ENCODE data around the gene IRS1. TPM values are rescaled to one million over a fixed set of nuclear protein-coding genes. Genes with fewer than 3 reads are reported as not detected.
A peak's percentile ranks its signal among the peaks of the same experiment; 100 is the strongest.
"Not testable (repeated sequence)": the region's sequence is repeated elsewhere in the genome, so short reads cannot be mapped to it uniquely, and the experiment has no call there.

Gene IRS1
- polyA plus RNA-seq: 1 to 10 TPM; 1.6 to 3.7 TPM

DNA sequence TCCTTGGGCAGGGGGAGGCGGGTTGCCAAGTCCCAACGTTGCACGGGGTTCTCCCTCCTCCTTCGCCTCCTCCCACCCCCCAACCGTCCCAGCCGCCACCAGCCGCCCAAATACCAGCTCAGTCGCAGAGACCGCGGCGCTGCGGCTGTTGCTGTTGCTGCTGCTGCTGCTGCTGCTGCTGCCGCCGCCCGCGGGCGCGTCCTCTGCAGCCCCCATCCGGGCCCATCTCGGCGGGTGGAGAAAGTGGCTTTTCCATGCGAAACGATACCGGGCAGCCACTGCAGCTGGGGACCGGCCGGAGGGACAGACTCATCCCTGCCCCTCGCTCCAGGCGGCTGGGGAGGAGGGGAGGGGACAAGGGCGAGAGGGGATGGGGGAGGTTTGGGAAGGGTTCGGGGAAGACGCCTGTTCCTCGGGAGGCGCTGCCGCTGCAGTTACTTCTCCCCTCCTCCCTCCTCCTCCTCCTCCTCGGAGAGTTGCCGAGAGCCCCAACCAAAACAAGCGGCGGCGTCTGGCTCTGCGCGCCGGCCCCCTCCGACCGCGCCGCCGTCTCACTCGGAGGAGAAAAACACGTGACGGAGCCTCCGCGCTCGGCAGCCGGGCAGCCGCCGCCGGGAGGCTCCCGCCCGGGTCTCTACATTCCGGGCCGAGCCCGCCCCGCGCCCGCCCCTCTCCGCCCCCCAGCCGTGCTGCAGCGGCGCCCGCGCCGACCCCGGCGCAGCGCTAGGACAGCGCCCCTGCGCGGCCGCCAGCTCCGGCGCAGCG, at the start of gene IRS1:
Gene IRS1 (minus strand): TSS at position 610 of the 765 bp plus-strand sequence. CDS start 1,082 bp downstream, outside the sequence.
- peaks cover 0 to 4% of the 10 kb centered on the region in 2 donors for H3K9me3 ChIP-seq (ENCODE audit: control insufficient read depth in 2 of 2, insufficient read depth in 1 of 2, low read depth in 1 of 2, low read length in 1 of 2)
- peak within 1 kb of the TSS; percentile 59 to 70 for H3K4me3 ChIP-seq (ENCODE audit: low read depth in 1 of 2, low read length in 2 of 2)
- H3K36me3 ChIP-seq (ENCODE audit: control insufficient read depth in 2 of 2, insufficient read depth in 2 of 2, low read length in 1 of 2): no peaks in the 10 kb centered on the region
- H3K27me3 ChIP-seq (ENCODE audit: control insufficient read depth in 1 of 2, insufficient read depth in 2 of 2, low read length in 2 of 2): no peaks in the 10 kb centered on the region
- 0 to 1% methylated on average over 32 to 82 of the region's 82 CpGs for WGBS, 2 donors
- peak within 1 kb of the TSS; percentile 75 to 76 for H3K27ac ChIP-seq (ENCODE audit: low read depth in 2 of 2, low read length in 1 of 2)
- H3K4me1 ChIP-seq (ENCODE audit: control insufficient read depth in 2 of 2, insufficient read depth in 2 of 2, low read length in 1 of 2): peaks cover 7 to 23% of the 10 kb centered on the region in 2 donors

DNA sequence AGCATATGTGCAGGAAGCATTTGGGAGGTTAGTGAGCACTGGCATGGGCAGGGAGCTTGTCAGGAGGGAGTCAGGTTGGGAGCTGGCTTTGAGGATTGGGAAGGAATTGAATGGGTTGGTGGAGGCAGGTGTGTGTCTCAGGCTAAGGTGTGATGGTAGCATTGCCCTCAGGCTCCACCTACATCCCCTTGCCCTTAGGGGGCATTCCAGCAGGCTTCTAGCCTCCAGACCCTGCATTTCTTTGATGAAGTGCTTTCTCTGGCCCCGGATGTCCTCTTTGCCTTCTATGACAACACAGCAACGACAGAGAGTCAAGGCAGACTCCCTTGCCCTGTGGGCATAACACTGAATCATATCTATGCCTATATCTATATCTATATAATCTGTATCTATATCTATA, 49.7 kb upstream of the IRS1 start:
- 71 to 90% methylated on average over 2 of the region's 2 CpGs for WGBS, 2 donors
- H3K4me1 ChIP-seq (ENCODE audit: control insufficient read depth in 2 of 2, insufficient read depth in 2 of 2, low read length in 1 of 2): peaks cover 0 to 2% of the 10 kb centered on the region in 2 donors
- H3K27ac ChIP-seq (ENCODE audit: low read depth in 2 of 2, low read length in 1 of 2): no peak overlapping the region
- H3K27me3 ChIP-seq (ENCODE audit: control insufficient read depth in 1 of 2, insufficient read depth in 2 of 2, low read length in 2 of 2): no peaks in the 10 kb centered on the region
- no peaks in the 10 kb centered on the region for H3K36me3 ChIP-seq (ENCODE audit: control insufficient read depth in 2 of 2, insufficient read depth in 2 of 2, low read length in 1 of 2)
- no peaks in the 10 kb centered on the region for H3K9me3 ChIP-seq (ENCODE audit: control insufficient read depth in 2 of 2, insufficient read depth in 1 of 2, low read depth in 1 of 2, low read length in 1 of 2)
- H3K4me3 ChIP-seq (ENCODE audit: low read depth in 1 of 2, low read length in 2 of 2): no peak overlapping the region

DNA sequence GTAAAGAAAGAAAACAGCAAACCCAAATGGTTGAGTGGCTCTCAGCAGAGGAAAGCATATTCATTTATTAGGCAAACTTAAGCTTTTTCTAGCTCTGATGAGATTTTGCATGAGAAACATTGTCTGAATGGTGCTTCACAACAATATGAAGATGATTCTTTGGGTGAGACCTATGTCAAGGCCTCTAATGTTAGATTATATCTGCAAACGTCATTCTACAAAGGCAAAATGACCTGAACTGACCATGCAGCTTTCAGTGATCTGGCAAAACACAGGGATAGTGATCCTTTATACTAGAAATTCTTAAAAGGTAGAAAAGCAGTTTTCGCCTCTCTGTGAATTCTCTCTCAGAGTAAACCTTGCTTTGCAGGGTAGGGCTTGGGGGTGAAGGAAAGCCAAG, 47.9 kb upstream of the IRS1 start:
- Histone ChIP-seq H3K9me3 (ENCODE audit: control insufficient read depth in 2 of 2, insufficient read depth in 1 of 2, low read depth in 1 of 2, low read length in 1 of 2) (no peaks in the 10 kb centered on the region), H3K27me3 (ENCODE audit: control insufficient read depth in 1 of 2, insufficient read depth in 2 of 2, low read length in 2 of 2) (no peaks in the 10 kb centered on the region), H3K36me3 (ENCODE audit: control insufficient read depth in 2 of 2, insufficient read depth in 2 of 2, low read length in 1 of 2) (no peaks in the 10 kb centered on the region), H3K27ac (ENCODE audit: low read depth in 2 of 2, low read length in 1 of 2) (no peak overlapping the region), H3K4me3 (ENCODE audit: low read depth in 1 of 2, low read length in 2 of 2) (no peak overlapping the region), H3K4me1 (ENCODE audit: control insufficient read depth in 2 of 2, insufficient read depth in 2 of 2, low read length in 1 of 2) (no peaks in the 10 kb centered on the region)
- 88 to 89% methylated on average over 2 of the region's 2 CpGs for WGBS, 2 donors

- H3K4me1 ChIP-seq (ENCODE audit: control insufficient read depth in 2 of 2, insufficient read depth in 2 of 2, low read length in 1 of 2): no peaks in the 10 kb centered on the region
- 74 to 82% methylated on average over 1 of the region's 1 CpG for WGBS, 2 donors
- no peak overlapping the region for H3K27ac ChIP-seq (ENCODE audit: low read depth in 2 of 2, low read length in 1 of 2)
- H3K27me3 ChIP-seq (ENCODE audit: control insufficient read depth in 1 of 2, insufficient read depth in 2 of 2, low read length in 2 of 2): no peaks in the 10 kb centered on the region
- H3K9me3 ChIP-seq (ENCODE audit: control insufficient read depth in 2 of 2, insufficient read depth in 1 of 2, low read depth in 1 of 2, low read length in 1 of 2): no peaks in the 10 kb centered on the region
- no peaks in the 10 kb centered on the region for H3K36me3 ChIP-seq (ENCODE audit: control insufficient read depth in 2 of 2, insufficient read depth in 2 of 2, low read length in 1 of 2)
- H3K4me3 ChIP-seq (ENCODE audit: low read depth in 1 of 2, low read length in 2 of 2): no peak overlapping the region
Observed at GRCh38 chr2:226847090-226847489, 47.5 kb upstream of the IRS1 start.

- H3K36me3 ChIP-seq (ENCODE audit: control insufficient read depth in 2 of 2, insufficient read depth in 2 of 2, low read length in 1 of 2): no peaks in the 10 kb centered on the region
- H3K27me3 ChIP-seq (ENCODE audit: control insufficient read depth in 1 of 2, insufficient read depth in 2 of 2, low read length in 2 of 2): no peaks in the 10 kb centered on the region
- no peaks in the 10 kb centered on the region for H3K4me1 ChIP-seq (ENCODE audit: control insufficient read depth in 2 of 2, insufficient read depth in 2 of 2, low read length in 1 of 2)
- no peaks in the 10 kb centered on the region for H3K9me3 ChIP-seq (ENCODE audit: control insufficient read depth in 2 of 2, insufficient read depth in 1 of 2, low read depth in 1 of 2, low read length in 1 of 2)
- H3K4me3 ChIP-seq (ENCODE audit: low read depth in 1 of 2, low read length in 2 of 2): no peak overlapping the region
- no peak overlapping the region for H3K27ac ChIP-seq (ENCODE audit: low read depth in 2 of 2, low read length in 1 of 2)
- WGBS, 2 donors: 76 to 81% methylated on average over 3 of the region's 3 CpGs
Observed at GRCh38 chr2:226845386-226846116, 45.9 kb upstream of the IRS1 start.

DNA sequence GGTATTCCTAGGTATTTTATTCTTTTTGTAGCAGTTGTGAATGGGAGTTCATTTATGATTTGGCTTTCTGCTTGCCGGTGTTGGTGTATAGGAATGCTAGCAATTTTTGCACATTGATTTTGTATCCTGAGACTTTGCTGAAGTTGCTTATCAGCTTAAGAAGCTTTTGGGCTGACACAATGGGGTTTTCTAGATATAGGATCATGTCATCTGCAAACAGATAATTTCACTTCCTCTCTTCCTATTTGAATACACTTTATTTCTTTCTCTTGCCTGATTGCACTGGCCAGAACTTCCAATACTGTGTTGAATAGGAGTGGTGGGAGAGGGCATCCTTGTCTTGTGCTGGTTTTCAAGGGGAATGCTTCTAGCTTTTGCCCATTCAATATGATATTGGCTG, 43.4 kb upstream of the IRS1 start:
- not testable (repeated sequence) for H3K4me1 ChIP-seq (ENCODE audit: control insufficient read depth in 2 of 2, insufficient read depth in 2 of 2, low read length in 1 of 2); H3K27me3 ChIP-seq (ENCODE audit: control insufficient read depth in 1 of 2, insufficient read depth in 2 of 2, low read length in 2 of 2); H3K27ac ChIP-seq (ENCODE audit: low read depth in 2 of 2, low read length in 1 of 2); H3K4me3 ChIP-seq (ENCODE audit: low read depth in 1 of 2, low read length in 2 of 2); H3K9me3 ChIP-seq (ENCODE audit: control insufficient read depth in 2 of 2, insufficient read depth in 1 of 2, low read depth in 1 of 2, low read length in 1 of 2); H3K36me3 ChIP-seq (ENCODE audit: control insufficient read depth in 2 of 2, insufficient read depth in 2 of 2, low read length in 1 of 2)
- WGBS, 2 donors: 94% methylated on average over 1 of the region's 1 CpG

DNA sequence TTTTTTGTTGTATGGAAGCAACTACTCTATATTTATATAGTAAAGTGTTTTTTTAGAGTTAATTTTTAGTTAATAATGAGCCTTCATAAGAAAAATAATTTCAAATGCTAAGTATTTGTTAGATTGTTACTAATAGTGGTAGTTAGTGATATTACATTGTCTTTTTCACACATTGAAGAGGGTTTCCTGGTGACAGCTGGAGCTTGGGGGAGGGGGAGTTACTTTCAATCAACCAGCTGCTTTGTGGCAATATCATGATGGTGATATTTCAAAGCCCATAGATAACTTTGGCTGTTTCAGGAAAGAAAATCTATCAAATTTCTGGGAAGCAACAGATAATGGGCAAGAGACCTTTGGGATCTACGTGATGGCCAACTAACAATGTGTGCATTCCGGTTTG, 40.3 kb upstream of the IRS1 start:
- Histone ChIP-seq H3K27ac (ENCODE audit: low read depth in 2 of 2, low read length in 1 of 2) (no peak overlapping the region), H3K9me3 (ENCODE audit: control insufficient read depth in 2 of 2, insufficient read depth in 1 of 2, low read depth in 1 of 2, low read length in 1 of 2) (no peaks in the 10 kb centered on the region), H3K4me1 (ENCODE audit: control insufficient read depth in 2 of 2, insufficient read depth in 2 of 2, low read length in 1 of 2) (peaks cover 3% of the 10 kb centered on the region in 2 donors), H3K36me3 (ENCODE audit: control insufficient read depth in 2 of 2, insufficient read depth in 2 of 2, low read length in 1 of 2) (no peaks in the 10 kb centered on the region), H3K4me3 (ENCODE audit: low read depth in 1 of 2, low read length in 2 of 2) (no peak overlapping the region), H3K27me3 (ENCODE audit: control insufficient read depth in 1 of 2, insufficient read depth in 2 of 2, low read length in 2 of 2) (no peaks in the 10 kb centered on the region)
- WGBS, 2 donors: 96 to 100% methylated on average over 2 of the region's 2 CpGs

DNA sequence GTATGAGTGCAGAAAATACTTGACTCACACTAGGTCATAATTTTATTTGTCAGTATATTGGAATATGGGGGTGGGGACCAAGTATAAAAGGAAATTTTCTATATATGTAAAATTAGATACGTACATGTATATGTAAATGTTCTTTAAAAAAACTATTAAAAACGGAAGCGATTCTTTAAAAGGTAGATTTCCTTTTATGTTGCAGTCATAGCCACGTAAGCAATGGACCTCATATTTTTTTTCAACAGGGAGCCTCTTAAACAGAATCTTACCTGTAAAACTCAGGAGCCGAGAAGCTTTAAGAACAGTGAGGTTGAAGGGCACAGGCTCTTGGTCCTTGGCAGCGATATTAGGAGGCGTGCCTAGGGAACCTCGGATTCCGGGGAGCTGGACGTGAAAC, 39.5 kb upstream of the IRS1 start:
- Histone ChIP-seq H3K4me3 (ENCODE audit: low read depth in 1 of 2, low read length in 2 of 2) (no peak overlapping the region), H3K36me3 (ENCODE audit: control insufficient read depth in 2 of 2, insufficient read depth in 2 of 2, low read length in 1 of 2) (no peaks in the 10 kb centered on the region), H3K27me3 (ENCODE audit: control insufficient read depth in 1 of 2, insufficient read depth in 2 of 2, low read length in 2 of 2) (no peaks in the 10 kb centered on the region), H3K27ac (ENCODE audit: low read depth in 2 of 2, low read length in 1 of 2) (no peak overlapping the region), H3K9me3 (ENCODE audit: control insufficient read depth in 2 of 2, insufficient read depth in 1 of 2, low read depth in 1 of 2, low read length in 1 of 2) (no peaks in the 10 kb centered on the region), H3K4me1 (ENCODE audit: control insufficient read depth in 2 of 2, insufficient read depth in 2 of 2, low read length in 1 of 2) (peaks cover 3 to 5% of the 10 kb centered on the region in 2 donors)
- WGBS, 2 donors: 91 to 92% methylated on average over 10 of the region's 10 CpGs

DNA sequence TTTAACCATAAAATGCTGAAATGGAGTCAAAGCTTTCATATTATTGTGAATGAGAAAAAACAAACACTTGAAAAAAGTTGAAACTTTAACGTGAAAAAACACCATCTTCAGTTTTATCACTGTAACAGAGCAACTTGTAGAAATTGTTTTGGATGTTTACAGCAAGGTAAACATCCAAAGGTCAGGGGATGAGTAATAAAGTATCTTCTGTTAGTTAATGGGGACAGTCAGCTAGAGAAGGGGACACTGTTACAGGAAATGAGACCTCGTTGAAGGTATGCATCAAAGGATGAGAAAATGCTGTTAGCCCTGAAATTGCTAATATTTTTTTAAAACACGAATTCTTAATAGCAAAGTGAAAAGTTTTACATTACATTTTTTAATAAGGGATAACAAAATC, 39.1 kb upstream of the IRS1 start:
- 63 to 71% methylated on average over 3 of the region's 3 CpGs for WGBS, 2 donors
- H3K36me3 ChIP-seq (ENCODE audit: control insufficient read depth in 2 of 2, insufficient read depth in 2 of 2, low read length in 1 of 2): no peaks in the 10 kb centered on the region
- no peak overlapping the region for H3K4me3 ChIP-seq (ENCODE audit: low read depth in 1 of 2, low read length in 2 of 2)
- no peaks in the 10 kb centered on the region for H3K9me3 ChIP-seq (ENCODE audit: control insufficient read depth in 2 of 2, insufficient read depth in 1 of 2, low read depth in 1 of 2, low read length in 1 of 2)
- H3K27me3 ChIP-seq (ENCODE audit: control insufficient read depth in 1 of 2, insufficient read depth in 2 of 2, low read length in 2 of 2): no peaks in the 10 kb centered on the region
- H3K4me1 ChIP-seq (ENCODE audit: control insufficient read depth in 2 of 2, insufficient read depth in 2 of 2, low read length in 1 of 2): peaks cover 3 to 5% of the 10 kb centered on the region in 2 donors
- H3K27ac ChIP-seq (ENCODE audit: low read depth in 2 of 2, low read length in 1 of 2): no peak overlapping the region
